HepG2 (cell line): ENCODE results near the gene DOLK. TPM values are rescaled to one million over a fixed set of nuclear protein-coding genes. Genes with fewer than 3 reads are reported as not detected.

ENCODE experiments used
- ATAC-seq: fragments of 200-7000 bp; cut with Tn5 transposase; 3 replicates; pipeline ENCODE4 v1.9.1; 2020; ENCODE audit warnings: mild to moderate bottlenecking, moderate library complexity
- BruUV-seq: library from RNA; stranded (reverse); fragments of 400-500 nt; replicated peaks from 2 replicates; lab custom pipeline; 2021; lab: Mats Ljungman, UMichigan
- CTCF ChIA-PET: fragments of 300-600 bp; formaldehyde crosslinking; extraction: SDS; loops from one replicate; lab custom pipeline; 2021; ENCODE audit warnings: low total read pairs, inconsistent platforms, low intra/inter-chr PET ratio; lab: Yijun Ruan, JAX
- POLR2A ChIA-PET: fragments of 350-600 bp; sonication (Branson Sonifier 250); formaldehyde crosslinking; loops from one replicate; lab custom pipeline; 2020; ENCODE audit warnings: antibody characterized with exemption, inconsistent platforms; lab: Yijun Ruan, JAX
- DNase-seq: peaks from one replicate; pipeline ENCODE4 v3.0.0-alpha.2; 2015; ENCODE audit warnings: low spot score
- FAIRE-seq: peaks from 3 replicates; lab custom pipeline; 2011; peaks lifted over from hg19 to GRCh38; lab: Jason Lieb, UNC
- H2AFZ ChIP-seq: one replicate; pipeline ENCODE4 v1.6.1; 2011; ENCODE audit warnings: low read length, inconsistent platforms
- H3K27ac ChIP-seq: fragments of 300-600 bp; 3 replicates; pipeline ENCODE4 v1.8.0; 2011; ENCODE audit warnings: mixed run types, mild to moderate bottlenecking, mixed read lengths, low read length, inconsistent platforms; ENCODE audit not compliant: insufficient read depth; ENCODE audit errors: extremely low read length
- H3K27me3 ChIP-seq, 2 experiments: fragments of 200-600 bp in 1 of 2; 2 replicates in 1 of 2; 3 replicates in 1 of 2; pipeline versions ENCODE4 v1.6.0 to v1.8.0; 2011; ENCODE audit warnings: low read length in 2 of 2, mild to moderate bottlenecking in 2 of 2, moderate library complexity in 2 of 2, inconsistent platforms in 1 of 2; ENCODE audit not compliant: insufficient read depth in 2 of 2, control insufficient read depth in 1 of 2
- H3K36me3 ChIP-seq, 2 experiments: fragments of 200-600 bp in 1 of 2; replicated peaks in 1 of 2; 2 replicates in 1 of 2; 3 replicates in 1 of 2; pipeline versions ENCODE4 v1.5.1 to v1.8.0; 2011; ENCODE audit warnings: low read length in 2 of 2, inconsistent platforms in 1 of 2; ENCODE audit not compliant: insufficient read depth in 2 of 2, control insufficient read depth in 1 of 2
- H3K4me1 ChIP-seq: 2 replicates; pipeline ENCODE4 v1.5.1; 2012; ENCODE audit warnings: low read length, inconsistent platforms; ENCODE audit not compliant: insufficient read depth
- H3K4me2 ChIP-seq: 2 replicates; pipeline ENCODE4 v1.6.0; 2011; ENCODE audit warnings: low read depth, low read length, inconsistent platforms
- H3K4me3 ChIP-seq, 3 experiments: fragments of 200-600 bp in 1 of 3; sonication (generic), shearing (Covaris generic) in 1 of 3; replicated peaks in 1 of 3; 2 replicates each; pipeline ENCODE4 v1.5.1; 2011 to 2016; ENCODE audit warnings: low read length in 3 of 3, inconsistent platforms in 2 of 3, low read depth in 2 of 3, mild to moderate bottlenecking in 2 of 3, control low read depth in 1 of 3, mixed read lengths in 1 of 3; ENCODE audit not compliant: insufficient read depth in 1 of 3
- H3K79me2 ChIP-seq: one replicate; pipeline ENCODE4 v1.6.1; 2011; ENCODE audit warnings: low read length, inconsistent platforms; ENCODE audit not compliant: insufficient read depth
- H3K9ac ChIP-seq: 2 replicates; pipeline ENCODE4 v1.6.0; 2011; ENCODE audit warnings: mild to moderate bottlenecking, low read depth, low read length, inconsistent platforms; ENCODE audit not compliant: insufficient read depth
- H3K9me3 ChIP-seq: 2 replicates; pipeline ENCODE4 v1.5.1; 2012; ENCODE audit warnings: mild to moderate bottlenecking, low read length
- H4K20me1 ChIP-seq: 2 replicates; pipeline ENCODE4 v1.6.0; 2011; ENCODE audit warnings: inconsistent platforms, mild to moderate bottlenecking, low read length, moderate library complexity; ENCODE audit not compliant: insufficient read depth
- CAMTA2 ChIP-seq: sonication (generic); formaldehyde crosslinking; IDR thresholded peaks from 2 replicates; pipeline ENCODE4 v1.4.0; 2020; ENCODE audit warnings: mild to moderate bottlenecking, missing genetic modification reagents, borderline replicate concordance
- CBX1 ChIP-seq: IDR thresholded peaks from one replicate; pipeline ENCODE4 v1.6.1; 2016; ENCODE audit warnings: antibody characterized with exemption, low read depth
- CC2D1A ChIP-seq: sonication (generic); formaldehyde crosslinking; IDR thresholded peaks from 2 replicates; pipeline ENCODE4 v1.8.1; 2023; ENCODE audit warnings: mild to moderate bottlenecking, missing genetic modification reagents
- GABPB1 ChIP-seq: IDR thresholded peaks from 2 replicates; pipeline ENCODE4 v1.6.1; 2016; ENCODE audit warnings: mild to moderate bottlenecking, missing genetic modification reagents, moderate library complexity, missing compliant biosample characterization
- HMG20B ChIP-seq: conservative IDR thresholded peaks from 2 replicates; pipeline ENCODE4 v1.6.1; 2016; ENCODE audit warnings: missing genetic modification reagents, missing compliant biosample characterization
- HMGXB4 ChIP-seq, 2 experiments: sonication (generic) in 1 of 2; formaldehyde crosslinking in 1 of 2; IDR thresholded peaks; 2 replicates each; pipeline versions ENCODE4 v1.4.0 to v1.6.1; 2018 to 2020; ENCODE audit warnings: missing genetic modification reagents in 2 of 2, borderline replicate concordance in 1 of 2, low read depth in 1 of 2, mild to moderate bottlenecking in 1 of 2, missing biosample characterization in 1 of 2
- KLF11 ChIP-seq: IDR thresholded peaks from 2 replicates; pipeline ENCODE4 v1.6.1; 2016; ENCODE audit warnings: missing compliant biosample characterization
- MEIS1 ChIP-seq: sonication (generic); formaldehyde crosslinking; IDR thresholded peaks from 2 replicates; pipeline ENCODE4 v1.9.0; 2021; ENCODE audit warnings: mild to moderate bottlenecking, missing genetic modification reagents, moderate library complexity, borderline replicate concordance
- MIER3 ChIP-seq: IDR thresholded peaks from 2 replicates; pipeline ENCODE4 v1.6.1; 2016; ENCODE audit warnings: missing compliant biosample characterization, borderline replicate concordance
- NFIB ChIP-seq: sonication (generic); formaldehyde crosslinking; IDR thresholded peaks from 2 replicates; pipeline ENCODE4 v1.9.0; 2021; ENCODE audit warnings: missing genetic modification reagents, mild to moderate bottlenecking, borderline replicate concordance
- SMAD1 ChIP-seq: sonication (generic); formaldehyde crosslinking; IDR thresholded peaks from 2 replicates; pipeline ENCODE4 v1.4.0; 2020; ENCODE audit warnings: missing genetic modification reagents, low read depth, mild to moderate bottlenecking, borderline replicate concordance
- USF2 ChIP-seq, 2 experiments: sonication (generic) in 1 of 2; formaldehyde crosslinking in 1 of 2; IDR thresholded peaks; 2 replicates each; pipeline versions ENCODE4 v1.5.1 to v1.6.1; 2011 to 2020; ENCODE audit warnings: borderline replicate concordance in 1 of 2, low read depth in 1 of 2, low read length in 1 of 2, mild to moderate bottlenecking in 1 of 2, missing genetic modification reagents in 1 of 2, moderate library complexity in 1 of 2
- ZBTB2 ChIP-seq: sonication (generic); formaldehyde crosslinking; IDR thresholded peaks from 2 replicates; pipeline ENCODE4 v1.8.0; 2022; ENCODE audit warnings: low read depth, missing genetic modification reagents
- ZNF704 ChIP-seq: sonication (generic); formaldehyde crosslinking; IDR thresholded peaks from 2 replicates; pipeline ENCODE4 v1.8.1; 2023; ENCODE audit warnings: mild to moderate bottlenecking, inconsistent platforms, moderate library complexity, missing genetic modification reagents, borderline replicate concordance
- ZNF879 ChIP-seq: sonication (generic); formaldehyde crosslinking; IDR thresholded peaks from 2 replicates; pipeline ENCODE4 v1.8.1; 2023; ENCODE audit warnings: missing genetic modification reagents
- WGBS: methylation state at CpG from one replicate; pipeline ENCODE4 v1.1.6; 2017; ENCODE audit warnings: low lambda C conversion rate; 5-methylcytosine and 5-hydroxymethylcytosine counted together
- in situ Hi-C: cut with HindIII; loops from 2 replicates; pipeline ENCODE4 v1.10.0; 2017; ENCODE audit warnings: low pct_unique_long_range_greater_than_20kb; ENCODE audit not compliant: extremely low pct_ligation_motif_present
- intact Hi-C: fragments of 100-400 bp; cut with micrococcal nuclease; formaldehyde crosslinking; loops from one replicate; pipeline ENCODE4 v1.10.0; 2022; ENCODE audit not compliant: unreplicated experiment
- polyA plus RNA-seq, 8 experiments: library from polyadenylated mRNA; depleted of rRNA in 3 of 8; stranded (reverse) in 7 of 8; unstranded in 1 of 8; fragments of >200 nt; fragmentation: Illumina TruSeq in 4 of 8; extraction: Trizol in 4 of 8; gene quantifications; 2 replicates each; pipeline versions ENCODE4 v1.2.1 to v1.2.3, GENCODE V29; 2011 to 2016; ENCODE audit warnings: low read depth in 4 of 8, missing spikeins in 1 of 8, mixed read lengths in 1 of 8; ENCODE audit not compliant: insufficient read depth in 1 of 8
- total RNA-seq, 5 experiments: library from RNA; depleted of rRNA; stranded (reverse); fragments of >200 nt; fragmentation: Illumina TruSeq; extraction: Trizol; gene quantifications; 2 replicates each; pipeline ENCODE4 v1.2.3, GENCODE V29; 2016; ENCODE audit warnings: low read depth in 1 of 5

DOLK gene
- total and polyA plus RNA-seq, 2 of the 13 experiments (the other 11 are each of a cell fraction or from before 2014, with no cell fraction given), result 15.4 to 18.7 TPM

DNA sequence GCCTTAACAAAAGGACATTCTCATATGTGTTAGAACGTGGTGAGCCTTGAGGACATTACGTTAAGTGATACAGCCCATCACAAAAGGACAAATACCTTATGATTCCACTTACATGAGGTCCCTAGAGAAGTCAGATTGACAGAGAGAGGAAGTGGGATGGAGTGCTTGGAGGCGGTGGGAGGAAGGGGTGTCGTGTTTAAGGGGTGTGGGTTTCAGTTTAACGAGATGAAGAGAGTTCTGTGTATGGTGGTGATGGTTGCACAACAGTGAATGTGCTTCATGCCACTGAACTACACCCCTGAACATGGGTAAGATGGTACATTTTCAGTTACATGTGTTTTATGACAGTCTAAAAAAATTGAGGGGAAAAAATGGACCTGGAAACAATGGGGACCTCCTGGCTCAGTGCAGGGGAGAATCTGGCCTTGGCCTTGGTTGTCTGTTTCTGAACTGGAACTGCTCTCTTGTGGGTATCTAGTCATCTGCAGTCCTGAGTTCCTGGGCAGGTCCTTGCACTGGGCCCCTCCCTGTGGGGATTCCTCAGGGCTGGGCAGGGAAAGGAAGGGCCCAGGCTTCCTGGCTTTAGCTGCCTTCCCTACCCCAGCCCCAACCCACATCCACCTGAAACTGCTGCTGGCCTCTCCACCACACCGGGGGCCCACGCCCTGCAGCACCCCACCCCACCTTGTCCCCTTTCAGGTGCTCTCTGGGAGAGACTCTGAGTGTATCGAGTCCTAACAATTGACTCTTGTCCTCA lies 47.7 kb downstream of the DOLK start:
- BruUV-seq, result no TSS peak
- intact Hi-C loops (no loop called here), in situ Hi-C loops (no loop called here)
- FAIRE-seq, result no peak
- no peak overlapping the region for H2AFZ ChIP-seq
- no peak overlapping the region for H3K27ac ChIP-seq
- no peak overlapping the region for H3K4me3 ChIP-seq
- DNase-seq, result no peak
- ATAC-seq, result peak; percentile 39; the same call in 2 of the 3 replicates
- no peak overlapping the region for H3K4me2 ChIP-seq
- POLR2A ChIA-PET, result no interaction called here
- CTCF ChIA-PET, result no interaction called here
- no peaks in the 10 kb centered on the region for H4K20me1 ChIP-seq
- no peak overlapping the region for H3K9ac ChIP-seq
- peaks cover 2% of the 10 kb centered on the region for H3K79me2 ChIP-seq
- WGBS, result 89% methylated on average over 8 of the region's 8 CpGs
- H3K36me3 ChIP-seq, result peaks cover 7 to 34% of the 10 kb centered on the region in 2 experiments; a peak in 4 of 5 replicates
- no peaks in the 10 kb centered on the region for H3K27me3 ChIP-seq
- peaks cover 8% of the 10 kb centered on the region; the same call in 1 of the 2 replicates for H3K4me1 ChIP-seq
- H3K9me3 ChIP-seq, result no peaks in the 10 kb centered on the region
- TF ChIP-seq ZNF704 (CRISPR knock-in tag) (no peak), KLF11 (CRISPR knock-in tag) (no peak), ZBTB2 (no peak), CAMTA2 (no peak), HMG20B (CRISPR knock-in tag) (no peak), MEIS1 (no peak), HMGXB4 (CRISPR knock-in tag; IDR thresholded peaks at IDR 0.05; ENCODE audit: borderline replicate concordance in 1 of 2, low read depth in 1 of 2) (no peak), USF2 (IDR thresholded peaks at IDR 0.05; ENCODE audit: low read depth, low read length) (no peak), USF2 (CRISPR knock-in tag; IDR thresholded peaks at IDR 0.05; ENCODE audit: borderline replicate concordance) (no peak), NFIB (no peak), CBX1 (no peak), ZNF879 (CRISPR knock-in tag) (no peak), SMAD1 (no peak), CC2D1A (CRISPR knock-in tag) (no peak), MIER3 (CRISPR knock-in tag) (no peak), GABPB1 (CRISPR knock-in tag) (no peak)
